Stimulated activated CD4-positive, alpha-beta T cell treated with anti-CD3 and anti-CD28 coated beads, Interleukin-15, amount 100 ng/mL, for 1 hour (primary cell): ENCODE results near the gene NEU4.
A peak's percentile ranks its signal among the peaks of the same experiment; 100 is the strongest.

Source experiments
- DNase-seq, 2 donors: peaks; one replicate each; pipeline ENCODE4 v3.0.0-alpha.2; 2020; ENCODE audit warnings: low read depth in 1 of 2, low spot score in 1 of 2

NEU4 gene

DNA sequence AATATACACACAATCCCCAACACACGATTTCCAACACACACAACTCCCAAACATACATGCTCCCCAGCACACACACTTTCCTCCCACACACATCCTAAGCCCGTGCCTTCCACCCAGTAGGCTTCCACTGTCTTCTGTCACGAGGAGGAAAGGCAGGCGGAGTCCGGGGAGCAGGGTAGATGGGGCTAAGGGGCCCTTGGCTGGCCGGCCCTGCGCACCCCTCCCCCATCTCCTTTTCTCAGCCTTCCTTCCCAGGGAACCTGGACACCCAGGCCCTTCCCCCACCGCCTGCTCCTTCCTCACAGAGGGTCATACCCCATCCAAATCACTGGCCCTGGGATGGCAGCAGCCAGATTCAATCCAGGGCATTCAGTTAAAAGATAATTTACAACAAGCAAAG is 53.1 kb downstream of the NEU4 start:
- DNase-seq, result no peak

DNA sequence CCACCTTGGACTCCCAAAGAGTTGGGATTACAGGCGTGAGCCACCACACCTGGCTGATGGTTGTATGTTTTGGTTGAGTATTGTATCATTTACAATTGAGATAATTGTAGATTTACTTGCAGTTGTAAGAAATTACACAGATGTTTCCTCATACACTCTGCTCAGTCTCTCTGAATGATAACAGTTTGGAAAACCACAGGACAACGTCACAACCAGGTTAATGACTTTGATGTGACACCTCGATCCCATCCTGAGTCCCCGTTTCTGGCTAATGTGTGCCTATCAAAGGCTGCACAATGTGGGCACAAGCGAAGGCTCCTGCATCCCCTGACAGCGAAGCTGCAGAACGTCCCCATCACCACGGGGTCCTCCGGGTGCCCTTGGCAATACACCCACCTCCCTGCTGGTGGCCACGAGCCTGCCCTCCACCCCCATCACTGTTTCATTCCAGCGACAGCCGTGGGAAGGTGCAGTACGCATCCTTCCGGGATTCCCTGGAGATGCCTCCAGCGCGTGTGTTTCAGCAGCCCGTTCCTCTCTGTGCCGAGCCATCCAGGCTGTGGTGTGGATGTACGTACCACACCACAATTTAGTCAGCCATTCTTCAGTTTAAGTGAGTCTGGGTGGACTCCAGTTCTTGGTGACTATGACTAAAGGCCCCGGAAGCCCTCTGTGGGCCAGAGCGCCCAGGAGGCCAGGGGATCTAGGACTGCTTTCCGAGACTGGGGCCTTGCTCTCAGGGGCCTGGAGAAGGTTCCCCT is 54.0 kb downstream of the NEU4 start:
- DNase-seq, result no peak

DNA sequence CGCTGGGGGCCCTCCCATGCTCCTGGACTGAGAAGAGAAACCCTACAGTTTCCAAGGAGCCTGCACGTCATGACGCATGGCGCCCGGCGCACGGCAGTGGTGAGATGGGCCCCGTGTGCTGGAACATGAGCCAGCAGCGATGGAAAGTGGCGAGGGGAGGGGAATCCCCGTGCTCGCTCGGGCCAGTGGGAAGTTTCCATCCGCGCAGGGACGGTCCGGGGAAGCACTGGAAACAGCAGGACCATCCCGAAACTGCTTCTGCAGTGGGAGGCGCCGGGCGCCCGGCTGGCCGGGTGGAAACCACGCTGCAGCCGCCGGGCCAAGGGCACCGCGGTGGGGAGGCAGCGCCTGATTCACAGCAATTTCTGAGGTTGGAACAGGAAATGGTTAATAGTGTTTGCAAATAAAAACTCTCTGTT is 54.6 kb downstream of the NEU4 start:
- DNase-seq, result peak; percentile 28 to 33

DNA sequence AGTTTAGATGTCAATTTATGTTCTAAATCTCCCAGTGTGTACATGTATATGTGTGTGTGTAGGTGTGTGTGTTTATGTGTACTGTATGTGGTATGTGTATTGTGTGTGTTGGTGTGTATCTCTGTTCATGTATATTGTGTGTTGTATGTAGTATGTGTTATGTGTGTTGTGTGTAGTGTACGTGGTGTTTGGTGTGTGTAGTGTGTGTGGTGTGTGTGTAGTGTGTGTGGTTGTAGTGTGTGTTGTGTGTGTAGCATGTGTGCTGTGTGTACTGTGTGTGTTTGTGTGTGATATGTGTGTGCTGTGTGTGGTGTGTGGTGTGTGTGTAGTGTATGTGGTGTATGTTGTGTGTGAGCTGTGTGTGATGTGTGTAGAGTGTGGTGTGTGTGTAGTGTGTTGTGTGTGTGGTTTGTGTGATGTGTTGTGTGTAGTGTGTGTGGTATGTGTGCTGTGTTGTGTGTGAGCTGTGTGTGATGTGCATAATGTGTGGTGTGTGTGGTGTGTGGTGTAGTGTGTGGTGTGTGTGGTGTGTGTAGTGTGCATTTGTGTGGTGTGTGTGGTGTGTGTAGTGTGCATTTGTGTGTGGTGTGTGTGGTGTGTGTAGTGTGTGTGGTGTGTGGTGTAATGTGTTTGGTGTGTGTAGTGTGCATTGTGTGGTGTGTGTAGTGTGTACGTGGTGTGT is 55.3 kb downstream of the NEU4 start:
- no peak for DNase-seq

DNA sequence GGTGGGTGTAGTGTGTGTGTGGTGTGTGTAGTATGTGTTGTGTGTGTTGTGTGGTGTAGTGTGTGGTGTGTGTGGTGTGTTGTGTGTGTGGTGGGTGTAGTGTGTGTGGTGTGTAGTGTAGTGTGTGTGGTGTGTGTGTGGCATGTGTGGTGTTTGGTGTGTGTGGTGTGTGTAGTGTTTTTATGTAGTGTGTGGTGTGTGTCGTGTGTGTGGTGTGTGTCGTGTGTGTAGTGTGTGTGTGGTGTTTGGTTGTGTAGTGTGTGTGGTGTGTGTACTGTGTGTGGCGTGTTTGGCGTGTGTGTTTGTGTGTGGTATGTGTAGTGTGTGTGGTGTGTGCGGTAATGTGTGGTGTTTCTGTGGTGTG is 55.8 kb downstream of the NEU4 start:
- no peak for DNase-seq

DNA sequence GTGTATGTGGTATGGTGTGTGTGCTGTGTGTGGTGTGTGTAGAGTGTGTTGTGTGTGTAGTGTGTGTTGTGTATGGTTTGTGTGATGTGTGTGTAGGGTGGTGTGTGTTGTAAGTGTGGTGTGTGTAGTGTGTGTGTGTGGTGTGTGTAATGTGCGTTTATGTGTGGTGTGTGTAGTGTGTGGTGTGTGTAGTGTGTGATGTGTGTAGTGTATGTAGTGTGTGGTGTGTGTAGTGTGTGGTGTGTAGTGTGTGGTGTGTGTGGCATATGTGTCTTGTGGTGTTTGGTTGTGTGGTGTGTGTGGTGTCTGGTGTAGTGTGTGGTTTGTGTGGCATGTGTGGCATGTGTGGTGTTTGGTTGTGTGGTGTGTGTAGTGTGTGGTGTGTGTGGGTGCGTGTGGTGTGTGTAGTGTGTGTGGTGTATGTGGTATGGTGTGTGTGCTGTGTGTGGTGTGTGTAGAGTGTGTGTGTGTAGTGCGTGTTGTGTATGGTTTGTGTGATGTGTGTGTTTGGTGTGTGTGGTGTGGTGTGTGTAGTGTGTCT is 56.5 kb downstream of the NEU4 start:
- no peak for DNase-seq

DNA sequence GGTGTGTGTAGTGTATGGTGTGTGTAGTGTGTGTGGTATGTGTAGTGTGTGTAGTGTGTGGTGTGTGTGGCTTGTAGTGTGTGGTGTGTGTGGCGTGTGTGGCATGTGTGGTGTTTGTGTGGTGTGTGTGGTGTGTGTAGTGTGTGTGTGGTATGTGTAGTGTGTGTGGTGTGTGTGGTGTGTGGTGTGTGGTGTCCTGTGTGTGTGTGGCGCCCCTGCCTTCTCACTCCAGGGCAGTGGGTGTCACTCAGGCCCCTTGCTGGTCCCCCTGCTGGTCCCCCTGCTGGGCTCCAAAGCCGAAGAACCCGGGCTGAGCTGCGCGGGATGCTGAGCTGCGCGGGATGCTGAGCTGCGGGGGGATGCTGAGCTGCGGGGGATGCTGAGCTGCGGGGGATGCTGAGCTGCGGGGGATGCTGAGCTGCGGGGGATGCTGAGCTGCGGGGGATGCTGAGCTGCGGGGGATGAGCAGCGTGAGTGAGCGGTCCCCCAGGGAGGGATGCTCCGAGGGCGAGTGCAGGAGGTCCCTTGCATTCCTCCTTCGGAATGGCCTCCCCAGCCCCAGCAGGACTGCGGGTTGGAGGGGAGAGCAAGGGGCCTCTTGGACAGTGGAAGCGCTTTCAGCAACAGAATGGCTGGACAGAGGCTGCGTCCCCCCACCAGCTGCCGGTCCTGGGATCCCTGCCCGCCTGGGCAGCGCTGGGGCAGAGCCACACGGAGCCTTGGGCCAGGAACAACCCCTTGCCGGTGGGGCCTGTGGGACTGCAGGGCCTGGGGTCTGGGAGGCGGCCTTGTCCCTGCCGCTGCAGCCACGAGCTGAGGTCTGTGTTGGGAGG is 57.2 kb downstream of the NEU4 start:
- no peak for DNase-seq
